HG02973 (cell line): ENCODE data around the gene SETSIP.
"Not testable (repeated sequence)": the region's sequence is repeated elsewhere in the genome, so short reads cannot be mapped to it uniquely, and the experiment has no call there.

Experiments used
- ATAC-seq: cut with Tn5 transposase; IDR thresholded peaks from one replicate; pipeline ENCODE4 v1.9.1; 2021; ENCODE audit warnings: moderate library complexity; ENCODE audit not compliant: unreplicated experiment

The SETSIP gene

DNA sequence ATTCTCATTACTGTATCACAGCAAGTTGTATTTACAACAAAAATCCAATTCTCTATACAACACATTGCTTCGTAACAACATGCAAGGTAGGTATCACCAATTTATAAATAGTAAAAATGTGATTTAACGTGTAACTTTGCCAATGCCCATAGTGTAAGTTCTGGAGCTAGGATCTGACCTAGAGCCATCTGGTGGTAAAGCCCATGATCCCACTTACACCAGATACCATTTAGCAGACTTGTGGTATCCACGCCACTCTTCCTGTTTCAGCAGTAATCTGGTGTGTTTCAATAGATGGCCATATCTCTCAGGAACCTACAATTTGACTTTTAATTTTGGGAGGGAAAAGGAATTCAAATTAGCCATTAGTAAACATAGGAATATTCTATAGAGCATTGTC lies 10.2 kb downstream of the SETSIP start:
- no peak for ATAC-seq

DNA sequence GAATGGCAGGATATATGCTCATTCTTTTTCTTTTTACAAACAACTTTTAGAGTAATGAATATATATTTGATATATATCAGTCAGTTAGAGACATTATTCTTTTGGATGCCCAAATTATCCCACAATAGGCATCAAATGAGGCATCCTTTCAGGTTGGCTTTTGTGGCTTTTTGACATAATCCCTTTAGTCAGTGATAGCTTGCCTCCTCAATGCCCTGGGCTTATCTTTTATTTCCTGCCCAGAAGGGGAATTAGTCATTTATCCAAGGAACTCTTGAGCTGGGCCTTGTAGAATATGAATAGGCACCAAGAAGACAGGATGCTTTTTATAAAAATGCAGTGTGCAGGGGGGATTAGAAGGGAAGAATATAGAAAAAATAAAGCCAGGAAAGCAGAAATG lies 23.3 kb downstream of the SETSIP start:
- ATAC-seq = no peak

DNA sequence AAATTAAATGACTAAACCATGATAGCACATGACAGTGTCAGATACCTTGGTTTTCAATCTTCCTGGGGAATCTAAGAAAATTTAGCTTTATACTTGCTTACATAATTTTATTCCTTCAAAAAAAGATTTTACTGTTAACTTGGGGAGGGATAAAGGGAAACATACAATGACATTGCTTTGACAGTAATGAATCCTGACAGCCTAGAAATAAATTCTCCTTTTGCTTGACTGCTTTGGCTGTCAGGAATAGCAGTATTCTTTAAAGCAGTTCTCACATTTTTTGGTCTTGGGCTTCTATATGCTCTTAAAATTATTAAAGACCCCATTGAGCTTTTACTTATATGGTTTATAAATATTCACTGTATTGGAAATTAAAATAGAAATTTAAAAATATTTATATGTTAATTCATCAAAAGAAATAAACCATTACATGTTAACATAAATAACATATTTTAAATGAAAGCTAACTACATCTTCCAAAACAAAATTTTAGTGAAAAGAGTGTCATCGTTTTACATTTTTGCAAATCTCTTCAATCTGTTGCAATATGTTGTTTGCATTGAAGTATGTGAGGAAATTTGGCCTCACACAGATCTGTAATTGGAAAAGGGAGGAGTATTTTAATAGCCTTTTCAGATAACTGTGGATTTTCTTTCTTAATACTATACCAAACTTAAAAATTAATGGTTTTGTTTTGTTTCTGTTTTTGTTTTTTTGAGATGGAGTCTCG lies 29.3 kb downstream of the SETSIP start:
- ATAC-seq = no peak

DNA sequence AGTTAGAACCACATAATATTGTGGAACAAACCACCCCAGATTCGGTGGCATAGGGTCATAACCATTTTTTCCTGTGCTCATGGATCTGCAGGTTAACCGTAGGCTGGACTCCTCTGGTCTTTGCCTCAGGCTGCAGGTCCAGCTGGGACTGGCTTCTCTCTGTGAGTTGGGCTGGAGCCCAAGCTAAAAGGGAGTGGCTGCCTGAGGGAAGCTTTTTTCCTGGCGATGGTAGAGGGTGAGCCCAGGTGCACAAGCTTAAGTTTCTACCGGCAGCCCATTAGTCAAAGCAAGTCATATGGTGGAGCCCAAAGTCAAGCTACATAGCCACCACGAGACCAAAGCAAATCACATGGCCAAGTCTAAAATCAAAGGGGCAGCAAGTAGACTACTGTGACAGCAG lies 31.6 kb downstream of the SETSIP start:
- no peak for ATAC-seq

DNA sequence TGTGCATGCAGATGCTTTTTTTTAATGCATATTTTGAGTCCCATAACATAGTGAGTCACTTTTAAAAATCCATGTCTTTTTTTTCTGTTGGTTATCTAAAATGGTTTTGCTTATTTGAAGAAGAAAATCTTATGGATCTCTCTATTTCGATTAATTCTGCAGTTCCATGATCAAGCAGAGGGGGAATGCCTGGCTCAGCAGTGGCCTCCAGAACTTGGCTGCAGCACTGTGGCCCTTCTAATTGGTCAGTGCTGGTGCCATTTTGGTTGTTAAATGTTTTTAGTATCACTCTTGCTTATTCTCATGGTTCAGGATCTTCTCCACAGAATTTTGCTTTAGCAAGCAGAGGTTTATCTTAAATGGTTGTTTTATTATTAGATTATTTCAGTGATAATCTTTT lies 34.2 kb downstream of the SETSIP start:
- ATAC-seq = no peak

DNA sequence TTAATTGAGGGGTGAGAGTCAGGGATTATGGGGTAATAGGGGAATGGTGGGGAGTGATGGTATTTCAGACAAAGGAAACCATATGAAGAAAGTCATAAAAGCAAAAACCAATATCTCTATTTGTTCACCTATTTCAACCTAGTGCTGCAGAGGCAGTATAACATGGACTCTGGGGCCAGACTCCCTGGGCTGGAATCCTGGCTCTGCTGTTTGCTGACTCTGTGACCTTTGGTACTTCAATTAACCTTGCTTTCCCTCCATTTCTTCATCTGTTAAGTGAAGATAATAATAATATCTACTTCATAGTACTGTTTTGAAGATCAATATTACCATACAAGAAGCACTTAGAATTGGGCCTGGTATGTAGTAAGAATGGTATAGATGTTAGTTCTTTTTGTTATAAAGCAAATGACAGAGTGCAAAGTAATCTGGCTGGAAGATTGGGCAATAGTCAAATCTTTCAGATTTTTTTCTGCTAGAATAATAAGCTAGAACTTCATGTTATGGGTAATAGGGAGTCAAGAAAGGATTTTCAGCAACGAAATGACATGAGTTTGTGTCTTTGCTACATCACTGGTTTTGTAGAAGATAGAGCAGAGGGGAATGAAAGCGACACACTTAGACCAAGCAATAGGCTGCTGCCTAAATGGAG lies 36.4 kb downstream of the SETSIP start:
- no peak for ATAC-seq

DNA sequence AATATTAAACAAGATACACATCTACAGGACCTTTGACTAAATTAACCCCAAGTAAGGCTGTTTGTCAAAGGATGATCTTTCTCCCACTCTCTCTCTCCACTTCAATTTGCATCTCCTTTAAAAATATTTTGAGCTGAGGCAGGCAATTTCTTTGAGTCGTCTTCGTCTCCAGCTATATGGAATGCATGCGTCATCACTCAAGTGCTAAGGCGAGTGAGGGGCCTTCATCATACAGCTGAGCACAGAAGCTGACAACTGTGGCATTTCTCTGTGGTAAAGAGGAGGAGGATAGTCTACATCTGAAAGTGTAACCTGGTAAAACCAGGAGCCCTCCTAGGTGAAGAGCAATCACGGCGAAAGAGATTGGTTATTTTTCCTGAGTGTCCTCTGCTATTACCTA lies 37.8 kb downstream of the SETSIP start:
- ATAC-seq = no peak

DNA sequence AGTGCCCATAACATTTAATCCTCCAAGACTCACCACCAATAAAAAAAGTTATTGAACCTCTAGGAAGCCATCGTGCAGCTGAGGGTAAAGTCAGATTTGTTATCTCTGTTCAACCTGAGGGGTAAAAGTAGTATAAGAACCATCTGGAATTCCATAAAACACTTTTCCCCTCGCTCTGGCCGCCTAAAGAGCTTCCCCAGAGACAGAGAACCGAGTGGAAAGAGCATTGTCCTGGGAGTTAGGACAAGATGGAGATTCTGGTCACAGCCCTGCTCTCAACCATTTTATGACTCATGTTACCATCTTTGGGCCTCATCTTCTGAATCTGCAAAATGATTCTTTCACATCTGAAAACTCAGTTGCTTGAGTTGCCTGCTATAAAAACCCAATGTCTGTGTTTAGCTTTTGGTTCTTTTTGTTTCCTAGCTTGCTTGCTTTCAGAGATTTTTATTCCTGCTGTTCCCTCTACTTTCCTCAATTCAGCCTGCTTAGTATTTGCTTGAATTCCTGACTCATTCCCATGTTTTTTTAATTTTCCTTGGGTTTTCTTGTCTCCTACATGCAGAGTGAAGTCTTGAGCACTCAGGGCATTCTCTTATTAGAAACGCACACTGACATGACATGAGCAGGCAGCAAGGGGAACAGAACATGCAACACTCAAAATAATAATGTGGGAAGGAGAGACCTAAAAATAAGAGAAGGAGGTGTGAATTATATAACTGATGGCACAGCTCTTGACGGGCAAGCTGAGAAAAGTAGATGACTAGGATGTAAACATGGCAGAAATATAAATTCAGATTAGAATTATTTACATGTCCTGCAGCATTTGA lies 43.7 kb downstream of the SETSIP start:
- no peak for ATAC-seq

DNA sequence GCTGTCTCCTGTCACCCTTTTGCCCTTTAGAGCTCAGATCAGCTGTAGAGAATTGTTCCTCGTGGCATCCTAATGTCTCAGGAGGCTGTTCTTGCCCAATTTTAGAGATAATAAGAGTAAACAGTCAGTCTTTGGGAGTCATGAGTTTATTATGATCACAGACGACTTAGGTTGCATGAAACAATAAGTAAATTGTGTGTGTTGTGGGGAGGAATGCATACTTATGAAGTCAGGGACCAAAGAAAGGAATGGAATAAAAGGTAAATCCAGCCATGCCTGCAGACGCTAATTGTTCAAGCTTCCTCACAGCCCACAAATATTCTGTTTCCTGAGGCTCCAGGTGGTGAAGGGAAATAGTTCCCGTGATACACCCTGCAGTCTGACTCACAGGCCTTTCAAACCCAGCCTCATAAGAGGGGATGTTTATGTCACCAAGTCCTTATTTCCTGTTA lies 44.5 kb downstream of the SETSIP start:
- ATAC-seq = no peak

DNA sequence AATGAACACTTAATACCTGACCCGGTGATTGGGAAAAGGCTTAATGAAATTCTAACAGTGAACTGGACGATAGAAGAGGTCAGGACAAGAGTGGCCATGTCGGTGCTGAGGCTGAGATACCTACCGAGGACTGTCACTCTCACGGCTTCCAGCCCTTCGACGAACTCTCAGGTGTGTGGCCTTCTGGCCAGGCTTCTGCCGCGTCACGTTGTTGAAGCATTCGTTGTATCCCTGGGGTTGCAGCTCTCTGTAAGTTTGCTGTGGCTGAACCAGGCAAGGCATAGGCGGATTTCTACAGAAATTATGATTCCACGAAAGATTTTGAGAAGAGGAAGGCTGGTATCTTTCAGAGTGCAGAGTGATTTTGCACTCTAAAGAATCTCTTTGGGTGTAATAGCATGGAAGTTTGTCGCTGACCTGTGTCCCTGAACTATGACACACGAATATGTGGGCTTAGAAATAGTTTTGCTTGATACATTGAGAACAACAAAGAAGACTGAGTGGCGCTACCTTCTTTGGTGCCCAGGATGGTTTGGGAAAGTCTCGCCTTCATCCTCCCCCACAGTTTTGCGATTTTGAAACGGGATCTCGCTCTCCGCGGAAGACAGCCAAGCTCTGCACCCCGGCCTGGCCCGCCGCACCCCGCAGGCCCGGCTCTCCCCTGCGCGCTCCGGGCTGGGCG lies 45.8 kb downstream of the SETSIP start:
- no peak for ATAC-seq

DNA sequence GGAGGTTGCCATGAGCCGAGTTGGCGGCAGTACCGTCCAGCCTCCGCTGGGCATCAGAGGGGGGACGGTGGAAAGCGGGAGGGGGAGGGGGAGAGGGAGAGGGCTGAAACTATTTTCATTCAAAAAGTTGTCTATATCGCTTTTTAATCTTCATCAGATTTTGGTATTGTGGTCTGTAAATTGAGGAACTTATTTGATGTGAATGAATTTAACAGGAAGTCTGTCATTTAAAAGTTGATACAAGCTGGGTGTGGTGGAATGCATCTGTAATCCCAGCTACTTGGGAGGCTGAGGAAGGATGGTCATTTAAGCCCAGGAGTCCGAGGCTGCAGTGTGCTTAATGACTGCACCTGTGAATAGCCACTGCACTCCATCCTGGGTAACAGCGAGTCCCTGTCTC lies 48.4 kb downstream of the SETSIP start:
- no peak for ATAC-seq

DNA sequence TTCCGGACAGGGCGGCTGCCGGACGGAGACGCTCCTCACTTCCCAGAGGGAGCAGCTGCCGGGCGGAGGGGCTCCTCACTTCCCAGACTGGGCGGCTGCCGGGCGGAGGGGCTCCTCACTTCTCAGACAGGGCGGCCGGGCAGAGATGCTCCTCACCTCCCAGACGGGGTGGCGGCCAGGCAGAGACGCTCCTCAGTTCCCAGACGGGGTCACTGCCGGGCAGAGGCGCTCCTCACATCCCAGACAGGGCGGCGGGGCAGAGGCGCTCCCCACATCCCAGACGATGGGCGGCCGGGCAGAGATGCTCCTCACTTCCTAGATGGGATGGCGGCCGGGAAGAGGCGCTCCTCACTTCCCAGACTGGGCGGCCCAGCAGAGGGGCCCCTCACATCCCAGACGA lies 49.2 kb downstream of the SETSIP start:
- not testable (repeated sequence) for ATAC-seq
